GM19324 (cell line): ENCODE results near the gene PHF3.

Source experiments
- ATAC-seq: cut with Tn5 transposase; IDR thresholded peaks from one replicate; pipeline ENCODE4 v1.9.1; 2021; ENCODE audit warnings: mild to moderate bottlenecking, moderate library complexity; ENCODE audit not compliant: unreplicated experiment, low FRiP score

Gene PHF3

GRCh38 chr6:63644668-63645326 is 9.2 kb downstream of the PHF3 start:
- ATAC-seq: no peak

- no peak for ATAC-seq
Observed at GRCh38 chr6:63649269-63649668, 13.7 kb downstream of the PHF3 start.

- no peak for ATAC-seq
Observed at GRCh38 chr6:63649847-63650265, 14.3 kb downstream of the PHF3 start.

DNA sequence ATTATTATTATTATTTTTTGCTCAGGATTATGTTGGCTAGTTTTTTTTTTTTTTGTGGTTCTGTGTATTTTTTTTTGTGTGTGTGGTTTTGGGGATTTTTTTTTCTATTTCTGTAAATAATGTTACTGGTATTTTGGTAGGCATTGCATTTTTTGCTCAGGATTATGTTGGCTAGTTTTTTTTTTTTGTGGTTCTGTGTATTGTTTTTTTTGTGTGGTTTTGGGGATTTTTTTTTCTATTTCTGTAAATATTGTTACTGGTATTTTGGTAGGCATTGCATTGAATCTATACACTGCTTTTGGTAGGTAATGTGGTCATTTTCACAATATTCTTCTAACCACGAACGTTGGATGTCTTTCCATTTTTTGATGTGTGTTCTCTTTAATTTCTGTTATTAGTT is 17.4 kb downstream of the PHF3 start:
- no peak for ATAC-seq

- no peak for ATAC-seq
Observed at GRCh38 chr6:63660757-63661156, 25.2 kb downstream of the PHF3 start.

- no peak for ATAC-seq
Observed at GRCh38 chr6:63661769-63662168, 26.2 kb downstream of the PHF3 start.

DNA sequence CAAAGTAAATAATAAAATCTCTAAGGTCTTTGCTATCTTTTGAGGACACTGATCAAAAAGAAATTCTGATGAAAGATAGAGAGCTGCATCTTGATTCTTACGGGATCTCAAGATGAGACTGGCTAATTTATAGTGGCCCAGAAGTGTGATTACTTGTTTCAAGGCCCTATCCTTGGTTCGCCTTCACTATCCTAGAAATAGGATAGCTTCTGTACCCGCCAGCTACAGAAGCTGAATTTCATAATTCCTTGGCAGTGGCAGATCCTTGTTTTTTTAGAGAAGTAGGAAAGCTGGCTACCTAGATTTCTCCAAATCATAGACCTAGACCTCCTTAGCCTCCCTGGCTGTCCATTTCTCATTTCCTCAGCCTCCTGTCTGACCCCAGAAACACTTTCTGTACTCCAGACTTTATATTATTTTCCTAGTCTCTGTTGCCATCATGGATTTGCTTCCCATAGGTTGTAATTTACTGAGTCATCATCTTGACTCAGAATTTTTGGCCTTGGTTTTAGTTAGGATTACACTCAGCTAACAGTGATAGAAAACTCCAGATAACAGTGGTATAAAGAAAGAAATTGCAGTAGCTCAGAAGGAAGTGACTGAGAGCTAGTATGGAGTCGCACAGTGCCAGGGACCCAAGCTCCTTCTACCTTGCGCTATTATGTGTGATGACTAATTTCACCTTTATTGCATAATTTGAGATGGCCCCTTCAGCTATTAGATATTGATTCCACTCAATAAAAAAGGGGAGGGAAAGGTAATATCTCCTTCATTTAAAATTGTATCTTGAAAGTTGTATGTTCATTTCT is 27.7 kb downstream of the PHF3 start:
- no peak for ATAC-seq

DNA sequence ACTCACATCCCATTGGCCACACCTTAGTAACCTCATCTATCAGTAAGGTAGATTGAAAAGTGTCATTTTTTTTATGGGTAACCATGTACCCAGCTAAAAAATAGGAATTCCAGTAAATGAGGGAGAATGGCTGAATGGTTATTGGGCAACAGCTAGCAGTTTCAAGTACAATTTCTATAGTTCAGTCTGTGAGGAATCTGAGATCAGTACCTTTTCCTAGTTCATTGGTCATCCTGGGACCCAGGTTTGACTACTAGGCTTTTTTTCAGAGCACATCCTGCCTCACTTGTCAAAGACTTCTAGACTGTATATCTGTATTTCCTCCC is 28.3 kb downstream of the PHF3 start:
- ATAC-seq: no peak

DNA sequence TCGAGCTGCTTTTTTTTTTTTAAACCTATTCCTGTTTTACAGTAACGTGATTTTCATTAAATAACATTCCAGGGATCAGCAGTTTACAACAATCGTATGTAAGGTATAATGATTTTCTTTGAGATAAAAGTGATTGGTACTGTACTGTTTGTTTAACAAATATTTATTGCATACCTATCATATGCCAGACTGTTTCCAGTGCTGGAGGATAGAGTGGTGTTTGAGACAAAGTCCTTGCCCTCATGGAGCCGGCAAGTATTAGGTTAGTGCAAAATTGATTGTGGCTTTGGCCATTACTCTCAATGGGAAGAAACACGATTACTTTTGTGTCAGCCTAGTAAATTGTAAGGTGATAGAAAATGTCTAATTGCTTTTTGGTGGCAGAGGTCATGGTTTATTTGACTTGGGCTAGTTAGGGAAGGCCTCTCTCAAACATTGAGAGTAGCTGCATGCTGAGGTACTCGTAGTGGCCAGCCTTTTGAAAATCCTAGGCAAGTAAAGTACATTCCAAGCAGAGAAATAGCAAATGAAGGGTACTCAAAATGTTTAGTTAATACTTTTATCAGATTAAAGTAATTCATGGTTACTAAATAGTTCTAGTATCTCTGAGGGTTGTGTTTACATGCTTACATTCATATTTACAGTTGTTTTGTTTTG is 35.6 kb downstream of the PHF3 start:
- ATAC-seq: no peak

GRCh38 chr6:63672582-63673129 is 37.1 kb downstream of the PHF3 start:
- no peak for ATAC-seq

GRCh38 chr6:63673692-63674091 is 38.1 kb downstream of the PHF3 start:
- no peak for ATAC-seq

- no peak for ATAC-seq
Observed at GRCh38 chr6:63674635-63675034, 39.0 kb downstream of the PHF3 start.

DNA sequence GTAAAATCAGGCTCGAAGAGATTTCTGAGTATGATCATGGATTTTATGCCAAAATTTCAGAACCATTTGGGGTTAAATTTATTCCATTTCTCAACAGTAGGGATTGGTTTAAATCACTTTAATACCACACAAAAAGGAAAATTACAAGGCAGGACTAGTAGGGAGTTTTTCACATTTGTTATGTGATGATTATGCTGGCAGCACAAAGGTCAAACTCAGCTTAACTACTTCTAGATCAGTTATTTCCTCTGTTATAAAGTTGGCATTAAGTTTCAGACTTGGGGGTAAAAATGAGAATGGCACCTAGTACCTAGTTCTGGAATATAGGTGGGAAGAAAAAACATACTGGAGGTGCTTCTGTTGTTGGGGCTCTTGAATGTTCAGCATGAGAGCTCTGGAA is 39.5 kb downstream of the PHF3 start:
- ATAC-seq: no peak

GRCh38 chr6:63676412-63677114 is 41.0 kb downstream of the PHF3 start:
- ATAC-seq: no peak

DNA sequence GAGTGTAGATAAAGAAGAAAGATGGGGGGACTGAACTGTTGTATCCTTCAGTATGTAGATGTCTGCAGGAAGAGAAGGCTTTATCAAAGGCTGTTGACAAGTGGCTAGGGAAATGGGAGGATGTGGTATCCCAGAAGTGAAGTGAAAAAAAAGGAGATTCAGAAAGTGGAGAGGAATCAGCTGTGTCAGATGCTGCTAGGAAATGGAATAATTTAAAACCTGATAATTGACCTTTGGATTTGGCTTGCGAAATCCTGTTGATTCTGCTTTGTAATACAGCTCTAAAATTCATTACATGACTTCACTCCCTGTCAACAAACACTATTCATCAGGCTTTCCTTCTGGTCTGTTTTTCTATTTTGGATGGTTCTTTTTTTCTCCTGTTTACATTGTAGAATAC is 41.7 kb downstream of the PHF3 start:
- no peak for ATAC-seq

GRCh38 chr6:63683071-63683603 is 47.5 kb downstream of the PHF3 start:
- ATAC-seq: no peak

DNA sequence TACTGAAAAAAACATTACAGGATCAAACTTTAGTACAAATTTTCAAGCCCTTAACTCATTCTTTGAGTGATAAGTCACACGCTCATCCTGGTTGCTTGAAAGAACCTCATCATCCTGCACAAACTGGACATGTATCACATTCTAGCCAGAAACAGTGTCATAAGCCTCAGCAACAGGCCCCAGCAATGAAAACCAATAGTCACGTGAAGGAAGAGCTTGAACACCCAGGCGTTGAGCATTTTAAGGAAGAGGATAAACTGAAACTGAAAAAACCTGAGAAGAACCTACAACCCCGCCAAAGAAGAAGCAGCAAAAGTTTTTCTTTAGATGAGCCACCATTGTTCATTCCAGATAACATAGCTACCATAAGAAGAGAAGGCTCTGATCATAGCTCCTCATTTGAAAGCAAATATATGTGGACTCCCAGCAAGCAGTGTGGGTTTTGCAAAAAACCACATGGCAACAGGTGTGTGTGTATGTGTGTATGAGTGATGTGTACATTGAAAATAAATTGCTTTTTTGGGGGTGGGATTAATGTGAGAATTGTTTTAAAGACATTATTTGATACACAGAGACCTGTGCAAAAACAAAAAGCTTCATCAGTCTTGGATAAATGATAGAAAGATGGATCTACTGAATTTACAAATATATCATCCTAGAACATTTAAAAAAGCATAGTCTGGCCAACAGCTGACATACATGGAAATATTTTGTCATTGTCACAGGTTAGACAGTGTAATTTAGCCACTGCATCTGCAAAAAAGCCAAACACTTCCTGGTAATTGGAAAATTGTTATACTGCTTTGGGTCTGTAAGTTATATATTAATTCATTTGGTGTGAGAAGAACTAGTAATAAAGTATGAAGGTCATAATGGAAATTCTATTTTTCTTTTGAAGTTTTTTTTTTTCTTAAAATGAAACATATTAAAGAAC is 50.1 kb downstream of the PHF3 start:
- ATAC-seq: peak; percentile 85

DNA sequence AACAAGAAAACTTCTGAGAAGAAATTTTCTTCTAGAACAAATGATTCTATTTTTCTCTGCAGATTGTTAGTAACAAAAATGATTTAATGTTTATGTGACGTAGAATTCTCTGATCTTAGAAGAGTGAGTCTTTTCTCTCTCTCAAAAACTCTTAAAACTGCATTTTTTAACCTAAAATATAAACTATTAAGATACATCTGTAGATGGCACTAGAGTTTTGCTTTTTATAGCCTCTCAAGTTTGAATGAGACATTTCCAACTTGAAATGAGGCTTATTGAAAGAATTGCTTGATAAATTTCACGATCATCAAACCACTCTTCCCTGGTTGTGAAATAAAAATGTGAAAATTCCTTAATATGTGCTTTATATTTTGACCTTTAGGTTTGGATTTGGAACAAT is 53.8 kb downstream of the PHF3 start:
- no peak for ATAC-seq

DNA sequence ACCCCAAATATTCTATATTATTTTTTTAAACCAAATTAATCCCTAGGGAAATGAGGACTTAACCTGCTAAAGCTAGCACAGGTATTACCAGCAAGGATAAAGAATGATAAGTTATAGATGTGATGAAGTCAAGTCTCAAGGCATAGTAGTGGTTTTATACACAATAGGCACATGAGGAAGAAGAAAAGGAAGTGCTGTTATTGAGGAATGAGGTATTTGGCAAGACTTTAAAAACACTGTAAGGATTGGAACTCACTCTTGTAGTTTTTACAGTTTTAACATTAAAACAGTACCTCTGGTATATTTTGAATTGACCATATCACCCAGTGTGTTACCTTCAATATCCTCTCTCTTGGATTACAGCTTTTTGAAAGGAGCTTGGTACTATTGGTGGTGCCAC is 54.6 kb downstream of the PHF3 start:
- no peak for ATAC-seq

- no peak for ATAC-seq
Observed at GRCh38 chr6:63705707-63706106, 70.1 kb downstream of the PHF3 start.
